DOHH2 (cell line): ENCODE measurements around the gene ARID5B.
A peak's percentile ranks its signal among the peaks of the same experiment; 100 is the strongest.

Source experiments
- H3F3A ChIP-seq: fragments of 200-600 bp; sonication (generic), shearing (Covaris generic); 2 replicates; pipeline ENCODE4 v1.6.0; 2016; ENCODE audit warnings: antibody characterized with exemption, mild to moderate bottlenecking; ENCODE audit not compliant: control insufficient read depth, insufficient read depth
- H3K27ac ChIP-seq: fragments of 200-600 bp; sonication (generic); 2 replicates; pipeline ENCODE4 v1.5.1; 2014; ENCODE audit warnings: low read depth, mild to moderate bottlenecking, low read length, moderate library complexity
- H3K27me3 ChIP-seq: fragments of 200-600 bp; sonication (generic); 2 replicates; pipeline ENCODE4 v1.6.1; 2014; ENCODE audit warnings: mild to moderate bottlenecking, low read length, mixed read lengths; ENCODE audit not compliant: control insufficient read depth
- H3K36me3 ChIP-seq: fragments of 200-600 bp; sonication (generic); 2 replicates; pipeline ENCODE4 v1.6.1; 2014; ENCODE audit warnings: mild to moderate bottlenecking, low read length, moderate library complexity, mixed read lengths; ENCODE audit not compliant: control insufficient read depth
- H3K4me1 ChIP-seq: fragments of 200-600 bp; sonication (generic); 2 replicates; pipeline ENCODE4 v1.6.1; 2014; ENCODE audit warnings: mild to moderate bottlenecking, low read length, mixed read lengths; ENCODE audit not compliant: control insufficient read depth
- H3K4me2 ChIP-seq: fragments of 200-600 bp; sonication (generic); 2 replicates; pipeline ENCODE4 v1.6.0; 2014; ENCODE audit warnings: mild to moderate bottlenecking, low read length, moderate library complexity
- H3K4me3 ChIP-seq: fragments of 200-600 bp; sonication (generic); 2 replicates; pipeline ENCODE4 v1.5.1; 2014; ENCODE audit warnings: mild to moderate bottlenecking, low read length, mixed read lengths
- H3K79me2 ChIP-seq: fragments of 200-600 bp; sonication (generic); 2 replicates; pipeline ENCODE4 v1.6.1; 2014; ENCODE audit warnings: mild to moderate bottlenecking, low read length, mixed read lengths; ENCODE audit not compliant: control insufficient read depth
- H3K9me2 ChIP-seq: fragments of 200-600 bp; sonication (generic); replicated peaks from 2 replicates; pipeline ENCODE4 v1.6.1; 2014; ENCODE audit warnings: mild to moderate bottlenecking, low read length, mixed read lengths; ENCODE audit not compliant: control insufficient read depth
- H3K9me3 ChIP-seq: fragments of 200-600 bp; sonication (generic); 2 replicates; pipeline ENCODE4 v1.6.1; 2014; ENCODE audit warnings: antibody characterized with exemption, low read length, mixed read lengths; ENCODE audit not compliant: control insufficient read depth, insufficient read depth
- H4K20me1 ChIP-seq: fragments of 200-600 bp; sonication (generic); 2 replicates; pipeline ENCODE4 v1.6.0; 2014; ENCODE audit warnings: low read depth, mild to moderate bottlenecking, antibody characterized with exemption, low read length, moderate library complexity; ENCODE audit not compliant: control insufficient read depth, insufficient read depth
- CTCF ChIP-seq: fragments of 200-600 bp; sonication (generic); IDR thresholded peaks from one replicate; pipeline ENCODE4 v1.5.1; 2014; ENCODE audit warnings: antibody characterized with exemption, mild to moderate bottlenecking, low read depth, low read length; ENCODE audit not compliant: poor library complexity, severe bottlenecking
- EZH2phosphoT487 ChIP-seq: fragments of 200-600 bp; sonication (generic); IDR thresholded peaks from 2 replicates; pipeline ENCODE4 v1.6.1; 2017; ENCODE audit warnings: borderline replicate concordance, mild to moderate bottlenecking, antibody characterized with exemption, low read length, moderate library complexity, mixed read lengths

ARID5B gene

DNA sequence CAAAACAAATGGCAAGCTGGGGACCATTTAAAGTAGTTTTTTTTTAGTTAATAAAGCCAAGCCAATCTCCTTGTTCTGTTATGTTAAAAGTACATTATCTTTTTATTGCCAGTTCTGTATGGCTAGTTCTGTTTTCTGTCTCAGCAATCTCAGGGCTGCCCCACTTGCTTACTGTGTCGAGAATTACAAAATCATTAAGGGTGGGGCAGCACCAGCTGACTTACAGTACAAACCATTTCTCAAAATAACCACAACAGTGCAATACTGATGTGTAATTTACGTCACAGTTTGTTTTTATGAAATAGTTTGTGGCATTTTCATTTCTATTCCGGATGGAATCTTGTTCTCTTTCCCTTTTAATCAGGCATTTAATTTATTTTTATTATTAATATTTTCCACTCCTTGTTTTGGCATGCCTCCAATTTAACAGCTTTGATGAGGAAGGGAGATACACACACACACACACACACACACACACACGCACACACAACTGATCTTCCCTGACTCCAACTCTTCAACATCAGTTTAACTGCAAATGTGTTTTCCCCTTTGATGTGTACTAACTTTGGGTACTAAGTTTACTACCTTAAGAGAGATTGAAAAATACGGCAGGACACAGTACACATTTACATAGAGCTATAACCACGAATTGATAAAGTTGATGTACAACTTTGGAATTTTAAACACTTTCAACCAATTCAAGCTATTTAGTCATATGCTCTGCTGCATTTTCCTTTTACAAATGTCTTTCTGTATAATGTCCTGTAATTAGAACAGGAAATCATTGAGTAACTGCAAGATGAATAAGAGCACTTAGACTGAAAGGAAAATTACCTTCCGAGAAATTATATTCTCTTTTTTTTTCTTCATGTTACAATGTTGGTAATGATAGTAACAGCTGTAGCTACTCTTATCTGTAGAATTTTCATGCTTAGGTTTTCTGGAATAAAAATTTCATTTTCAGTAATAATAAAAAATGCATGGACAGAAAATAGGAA is 91.5 kb downstream of the ARID5B start:
- H3K4me3 ChIP-seq = peak overlapping the region; percentile 67
- peak overlapping the region; percentile 88 for H3K4me2 ChIP-seq
- peaks cover 11% of the 10 kb centered on the region for H3F3A ChIP-seq
- no peaks in the 10 kb centered on the region for H4K20me1 ChIP-seq
- H3K9me2 ChIP-seq = no peaks in the 10 kb centered on the region
- H3K27me3 ChIP-seq = no peaks in the 10 kb centered on the region
- H3K4me1 ChIP-seq = peaks cover 100% of the 10 kb centered on the region
- H3K79me2 ChIP-seq = peaks cover 84% of the 10 kb centered on the region
- H3K9me3 ChIP-seq = no peaks in the 10 kb centered on the region
- H3K36me3 ChIP-seq = peaks cover 22% of the 10 kb centered on the region
- TF ChIP-seq EZH2phosphoT487 = no peak
- no peak for TF ChIP-seq CTCF
- peak overlapping the region; percentile 89 for H3K27ac ChIP-seq

DNA sequence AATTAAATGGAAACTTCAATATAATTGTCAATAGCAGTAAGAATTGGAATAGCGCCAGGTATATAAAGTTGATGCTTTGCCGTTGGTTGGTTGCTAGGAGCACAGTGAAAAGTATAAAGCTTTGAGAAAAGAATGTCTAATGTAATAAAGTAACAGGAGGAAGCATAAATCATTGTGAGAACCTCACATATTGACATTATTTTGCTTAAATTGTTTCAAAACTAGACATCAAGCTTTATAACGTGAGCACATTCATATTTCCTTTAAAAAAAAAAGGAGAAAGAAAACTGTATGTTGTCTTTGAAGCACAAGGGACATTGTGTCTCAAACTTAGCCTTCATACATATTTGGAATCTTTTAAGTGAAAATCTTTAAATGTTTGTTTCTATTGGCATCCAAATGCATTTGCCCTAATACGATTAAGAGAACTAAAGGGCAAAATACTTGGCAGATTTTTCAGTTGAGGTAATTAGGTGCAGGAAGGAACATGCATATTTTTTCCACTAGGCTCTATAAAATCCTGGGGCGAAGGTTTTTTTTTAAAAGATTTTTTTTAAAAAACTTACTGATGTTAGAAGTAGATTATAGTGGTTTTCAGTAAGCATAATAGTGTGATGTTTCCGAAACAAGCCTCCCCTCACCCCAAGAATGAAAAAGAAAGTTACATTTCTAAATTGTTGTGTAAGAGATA is 92.4 kb downstream of the ARID5B start:
- Histone ChIP-seq H3K9me2 (no peaks in the 10 kb centered on the region), H3F3A (peaks cover 9% of the 10 kb centered on the region), H3K27me3 (no peaks in the 10 kb centered on the region), H3K27ac (peak overlapping the region; percentile 89), H3K79me2 (peaks cover 86% of the 10 kb centered on the region), H4K20me1 (no peaks in the 10 kb centered on the region), H3K4me2 (peak overlapping the region; percentile 88), H3K4me3 (peak overlapping the region; percentile 67), H3K4me1 (peaks cover 100% of the 10 kb centered on the region), H3K9me3 (no peaks in the 10 kb centered on the region), H3K36me3 (peaks cover 26% of the 10 kb centered on the region)
- TF ChIP-seq EZH2phosphoT487 (no peak), CTCF (no peak)

DNA sequence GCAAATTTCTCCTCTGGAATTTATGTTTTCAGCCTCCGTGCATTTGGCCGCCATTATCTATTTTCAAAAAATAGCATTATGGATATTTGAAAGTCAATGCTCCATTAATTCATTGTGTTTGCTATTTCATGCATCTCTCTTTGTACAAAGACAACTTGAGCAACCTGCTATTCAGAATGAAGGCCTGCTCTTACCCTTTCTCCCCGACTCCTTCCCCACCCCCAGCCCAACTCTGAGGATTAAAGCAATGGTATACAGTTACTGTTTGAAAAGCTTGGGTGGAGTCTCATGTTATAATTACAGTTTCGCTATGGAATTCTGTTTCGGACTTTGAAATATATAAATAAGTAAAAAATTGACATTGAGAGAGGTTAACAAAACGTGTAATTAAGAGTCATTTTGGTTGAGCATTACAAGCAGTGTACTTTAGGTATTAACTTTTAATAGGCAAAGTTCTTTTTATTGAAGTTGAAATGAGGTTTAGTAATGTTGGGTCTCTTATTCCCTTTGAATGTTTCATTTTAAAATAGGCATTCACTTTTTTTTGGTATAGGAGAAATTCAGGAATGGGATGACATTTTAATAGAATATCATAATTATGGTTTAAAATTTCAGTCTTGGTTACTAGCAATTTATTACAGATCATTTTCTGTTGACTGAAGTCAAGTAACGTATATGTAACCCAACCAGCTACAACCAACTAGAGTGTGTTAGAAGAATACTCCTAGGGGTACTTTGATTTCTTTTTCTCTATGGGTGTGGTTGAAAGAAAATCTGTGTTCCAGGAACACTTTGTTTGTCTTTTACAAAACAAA is 93.1 kb downstream of the ARID5B start:
- H3K9me3 ChIP-seq = no peaks in the 10 kb centered on the region
- peak overlapping the region; percentile 88 for H3K4me2 ChIP-seq
- peak overlapping the region; percentile 67; the same call in 1 of the 2 replicates for H3K4me3 ChIP-seq
- no peaks in the 10 kb centered on the region for H4K20me1 ChIP-seq
- no peaks in the 10 kb centered on the region for H3K9me2 ChIP-seq
- peaks cover 100% of the 10 kb centered on the region for H3K4me1 ChIP-seq
- no peaks in the 10 kb centered on the region for H3K27me3 ChIP-seq
- peaks cover 7% of the 10 kb centered on the region for H3F3A ChIP-seq
- H3K27ac ChIP-seq = peak overlapping the region; percentile 89
- peaks cover 88% of the 10 kb centered on the region for H3K79me2 ChIP-seq
- no peak for TF ChIP-seq EZH2phosphoT487
- TF ChIP-seq CTCF = no peak
- peaks cover 27% of the 10 kb centered on the region for H3K36me3 ChIP-seq
